ENCODE data around the gene RPUSD3.

- TF ChIP-seq, protein P1, sequence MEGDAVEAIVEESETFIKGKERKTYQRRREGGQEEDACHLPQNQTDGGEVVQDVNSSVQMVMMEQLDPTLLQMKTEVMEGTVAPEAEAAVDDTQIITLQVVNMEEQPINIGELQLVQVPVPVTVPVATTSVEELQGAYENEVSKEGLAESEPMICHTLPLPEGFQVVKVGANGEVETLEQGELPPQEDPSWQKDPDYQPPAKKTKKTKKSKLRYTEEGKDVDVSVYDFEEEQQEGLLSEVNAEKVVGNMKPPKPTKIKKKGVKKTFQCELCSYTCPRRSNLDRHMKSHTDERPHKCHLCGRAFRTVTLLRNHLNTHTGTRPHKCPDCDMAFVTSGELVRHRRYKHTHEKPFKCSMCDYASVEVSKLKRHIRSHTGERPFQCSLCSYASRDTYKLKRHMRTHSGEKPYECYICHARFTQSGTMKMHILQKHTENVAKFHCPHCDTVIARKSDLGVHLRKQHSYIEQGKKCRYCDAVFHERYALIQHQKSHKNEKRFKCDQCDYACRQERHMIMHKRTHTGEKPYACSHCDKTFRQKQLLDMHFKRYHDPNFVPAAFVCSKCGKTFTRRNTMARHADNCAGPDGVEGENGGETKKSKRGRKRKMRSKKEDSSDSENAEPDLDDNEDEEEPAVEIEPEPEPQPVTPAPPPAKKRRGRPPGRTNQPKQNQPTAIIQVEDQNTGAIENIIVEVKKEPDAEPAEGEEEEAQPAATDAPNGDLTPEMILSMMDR (conservative IDR thresholded peaks at IDR 0.05; ENCODE audit: low read depth, low read length) = no peak
- no peak for TF ChIP-seq EZH2 (IDR thresholded peaks at IDR 0.05; ENCODE audit: borderline replicate concordance, low read depth, low read length, poor library complexity, severe bottlenecking)
Observed at GRCh38 chr3:9806688-9807589, 36.9 kb downstream of the RPUSD3 start.
